Left hindlimb (tissue), 1 donor: ENCODE results near the gene SPAG9.

Source experiments
- DNase-seq: peaks from one replicate; pipeline ENCODE4 v3.0.0-alpha.2; 2018

The SPAG9 gene

DNA sequence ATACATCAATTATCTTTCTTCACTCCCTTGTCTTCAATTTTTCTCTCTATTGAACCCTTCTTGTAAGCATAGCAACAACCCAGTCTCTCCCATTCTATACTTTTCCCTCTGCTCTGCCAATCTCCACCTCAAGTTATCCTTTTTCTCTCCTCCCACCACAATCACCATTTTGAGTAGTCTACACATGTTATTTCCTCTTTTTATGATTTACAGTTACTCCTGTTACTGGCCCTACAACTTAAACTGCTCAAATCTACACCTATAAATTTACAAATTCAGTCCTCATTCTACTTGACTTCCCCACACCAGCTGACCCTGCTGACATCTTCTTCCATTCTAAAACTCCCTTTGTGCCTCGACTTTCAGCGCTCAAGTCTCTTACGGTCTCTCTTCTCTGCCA is 84.6 kb downstream of the SPAG9 start:
- DNase-seq = no peak

DNA sequence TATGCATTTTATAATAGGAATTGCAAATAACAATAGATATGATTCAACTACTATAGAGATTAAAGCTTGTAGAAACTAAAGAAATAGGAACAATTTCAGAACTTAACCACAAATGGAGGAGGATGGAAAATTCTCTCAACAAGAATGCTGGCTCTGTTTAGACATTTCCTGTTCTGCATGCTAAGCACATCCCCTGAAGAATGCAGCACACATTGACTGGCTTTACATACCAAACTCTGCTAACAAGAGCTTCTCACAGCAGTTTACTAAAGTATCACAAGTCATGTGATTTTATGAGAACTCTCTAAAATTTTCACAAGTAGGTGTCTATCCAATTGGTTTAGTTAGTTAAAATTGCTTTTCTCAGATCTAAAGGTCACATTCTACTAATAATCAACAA is 85.2 kb downstream of the SPAG9 start:
- no peak for DNase-seq

DNA sequence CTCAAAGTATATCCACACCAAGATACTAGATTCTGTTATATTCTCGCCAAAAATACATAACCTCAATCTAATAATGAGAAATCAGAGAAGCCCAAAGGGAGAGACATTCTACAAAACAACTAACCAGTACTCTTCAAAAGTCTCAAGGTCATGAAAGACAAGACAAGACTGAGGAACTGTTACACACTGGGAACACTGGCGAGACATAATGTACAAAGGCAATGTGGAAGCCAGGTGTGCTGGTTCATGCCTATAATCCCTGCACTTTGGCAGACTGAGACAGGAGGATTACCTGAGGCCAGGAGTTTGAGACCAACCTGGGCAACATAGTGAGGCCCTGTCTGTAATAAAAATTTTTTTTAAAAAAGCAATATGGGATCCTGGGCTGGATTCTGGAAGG is 85.9 kb downstream of the SPAG9 start:
- no peak for DNase-seq

DNA sequence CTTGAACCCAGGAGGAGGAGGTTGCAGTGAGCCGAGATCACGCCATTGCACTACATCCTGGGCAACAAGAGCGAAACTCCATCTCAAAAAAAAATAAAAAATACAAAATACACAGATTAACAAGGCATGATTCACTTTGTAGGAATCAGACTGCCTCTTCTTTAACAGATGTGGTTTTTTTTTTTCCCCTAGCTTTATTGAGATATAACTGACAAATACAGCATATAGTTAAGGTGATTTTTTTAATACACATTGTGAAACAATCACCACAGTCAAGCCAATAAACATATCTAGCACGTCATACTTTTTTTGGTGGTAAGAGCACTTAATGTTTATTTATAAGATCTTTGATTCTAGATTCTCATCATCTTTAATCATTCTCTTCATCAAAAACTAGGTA is 87.8 kb downstream of the SPAG9 start:
- DNase-seq = no peak

DNA sequence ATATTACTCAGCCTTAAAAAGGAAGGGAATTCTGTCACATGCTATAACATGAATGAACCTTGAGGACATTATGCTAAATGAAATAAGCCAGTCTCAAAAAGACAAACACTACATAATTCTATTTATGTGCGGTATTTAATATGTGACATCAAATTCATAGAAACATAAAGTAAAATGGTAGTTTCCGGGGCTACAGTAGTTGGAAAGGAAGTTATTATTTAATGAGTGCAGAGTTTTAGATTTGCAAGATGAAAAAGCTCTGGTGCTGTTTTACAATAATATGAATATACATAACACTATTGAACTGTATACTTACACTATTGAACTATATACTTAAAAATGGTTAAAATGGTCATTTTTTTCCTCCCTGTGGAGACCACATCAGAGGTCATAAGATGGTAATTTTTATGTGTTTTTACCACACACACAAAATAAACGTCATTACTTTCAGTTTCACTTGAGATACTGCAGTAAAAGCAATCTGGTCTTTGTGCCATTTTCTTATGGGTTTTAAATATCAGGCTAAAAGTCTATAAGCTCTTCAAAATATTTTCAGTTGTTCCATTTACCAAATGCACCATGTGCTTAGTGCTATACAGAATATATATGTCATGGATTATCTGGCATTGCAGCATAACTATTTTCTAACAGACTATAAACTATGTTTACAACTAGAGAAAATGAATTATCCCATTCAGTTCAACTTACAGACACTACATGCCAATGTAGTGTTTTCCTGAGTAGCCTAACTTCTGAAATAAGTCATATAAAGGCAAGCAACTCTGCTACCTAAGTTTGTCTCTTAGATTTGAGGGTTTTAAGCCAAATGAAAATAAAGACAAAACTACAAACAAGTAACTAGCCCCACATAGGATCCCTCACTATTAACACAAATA is 90.9 kb downstream of the SPAG9 start:
- no peak for DNase-seq

DNA sequence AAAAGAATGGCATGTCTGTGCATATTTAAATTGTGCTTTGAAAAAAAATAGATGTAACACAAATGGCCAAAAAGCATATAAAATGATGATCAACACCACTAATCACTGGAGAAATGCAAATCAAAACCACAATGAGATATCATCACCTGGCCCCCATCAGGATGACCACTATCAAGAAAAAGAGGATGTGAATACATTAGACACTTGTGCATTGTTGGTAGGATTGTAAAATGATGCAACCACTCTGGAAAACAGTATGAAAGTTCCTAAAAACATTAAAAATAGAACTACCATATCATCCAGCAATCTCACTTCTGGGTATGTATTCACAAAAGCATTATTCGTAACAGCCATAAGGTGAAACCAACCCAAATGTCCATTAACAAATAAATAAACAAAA is 91.5 kb downstream of the SPAG9 start:
- DNase-seq = no peak

DNA sequence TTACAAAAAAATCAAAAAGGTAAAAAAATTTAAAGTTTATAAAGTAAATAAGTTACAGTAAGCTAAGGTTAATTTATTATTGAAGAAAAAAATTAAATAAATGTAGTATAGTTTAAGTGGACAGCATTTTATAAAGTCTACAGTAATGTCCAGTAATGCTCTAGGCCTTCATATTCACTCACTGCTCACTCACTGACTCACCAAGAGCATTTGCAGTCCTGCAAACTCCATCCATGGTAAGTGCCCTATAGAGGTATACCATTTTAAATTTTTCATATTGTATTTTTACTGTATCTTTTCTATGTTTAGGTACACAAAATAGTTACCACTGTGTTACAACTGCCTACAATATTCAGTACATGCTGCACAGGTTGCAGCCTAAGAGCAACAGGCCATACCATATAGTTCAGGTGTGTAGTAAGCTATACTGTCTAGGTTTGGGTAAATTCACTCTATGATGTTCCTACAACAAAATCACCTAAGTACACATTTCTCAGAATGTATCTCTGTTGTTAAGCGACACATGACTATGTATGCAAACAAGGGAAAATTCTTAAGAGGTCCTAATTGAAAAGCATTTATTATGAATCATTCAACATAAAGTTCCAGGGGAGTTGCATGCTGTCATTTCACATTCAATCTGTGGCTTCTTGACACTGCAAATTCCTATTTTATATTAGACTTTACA is 92.3 kb downstream of the SPAG9 start:
- no peak for DNase-seq

DNA sequence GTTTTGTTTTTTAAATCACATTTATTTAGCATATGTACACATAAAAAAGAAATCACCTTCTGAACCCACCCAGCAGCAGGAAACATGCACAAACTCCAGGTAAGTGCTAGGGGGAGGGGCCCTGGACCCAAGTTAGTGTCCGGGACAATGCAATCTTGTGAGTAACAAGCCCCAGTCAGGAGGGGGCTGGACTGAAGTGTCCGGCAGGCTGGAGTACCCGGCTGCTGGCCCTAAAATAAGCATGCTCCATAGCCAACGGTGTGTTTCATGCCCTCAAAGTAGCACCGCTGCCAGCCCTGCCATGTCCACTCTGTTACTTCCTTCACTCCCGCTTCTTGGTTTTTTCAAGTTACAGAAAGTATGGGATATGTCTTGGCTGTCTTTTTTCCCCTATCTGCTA is 102.1 kb downstream of the SPAG9 start:
- DNase-seq = no peak

DNA sequence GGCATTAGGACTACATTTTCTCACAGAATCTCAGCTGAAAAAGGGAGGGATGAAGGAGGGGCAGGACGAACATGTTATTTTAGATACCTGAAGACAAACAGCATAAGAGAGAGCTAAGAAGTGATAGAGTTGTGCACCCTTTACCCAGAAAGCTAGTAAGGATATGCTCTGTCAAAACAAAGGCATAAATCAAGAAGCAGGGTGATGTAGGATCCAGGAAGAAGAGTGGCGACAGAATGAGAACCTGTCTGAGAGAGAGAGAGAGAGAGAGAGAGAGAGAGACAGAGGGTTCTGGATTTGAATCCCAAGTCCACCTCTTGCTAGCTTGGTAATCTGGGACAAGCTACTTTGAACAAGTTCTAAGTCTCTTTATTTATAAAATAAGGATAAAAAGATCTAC is 103.4 kb downstream of the SPAG9 start:
- no peak for DNase-seq

DNA sequence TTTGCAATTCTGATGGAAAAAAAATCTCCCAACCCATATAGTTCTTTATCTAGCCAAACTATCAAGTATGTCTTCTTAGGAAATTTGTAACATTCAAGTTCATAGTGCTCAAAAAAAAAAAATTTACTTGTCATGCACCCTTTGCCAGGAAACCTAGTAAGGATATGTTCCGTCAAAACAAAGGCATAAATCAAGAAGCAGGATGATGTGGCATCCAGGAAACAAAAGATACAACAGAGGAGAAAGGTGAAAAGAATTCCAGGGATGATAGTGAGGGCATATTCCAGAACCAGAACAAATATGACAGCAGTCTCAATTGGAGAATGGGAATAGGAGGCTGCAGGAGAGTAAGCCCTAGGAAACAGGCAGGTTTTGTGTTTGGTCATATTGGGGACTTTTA is 104.6 kb downstream of the SPAG9 start:
- DNase-seq = no peak

DNA sequence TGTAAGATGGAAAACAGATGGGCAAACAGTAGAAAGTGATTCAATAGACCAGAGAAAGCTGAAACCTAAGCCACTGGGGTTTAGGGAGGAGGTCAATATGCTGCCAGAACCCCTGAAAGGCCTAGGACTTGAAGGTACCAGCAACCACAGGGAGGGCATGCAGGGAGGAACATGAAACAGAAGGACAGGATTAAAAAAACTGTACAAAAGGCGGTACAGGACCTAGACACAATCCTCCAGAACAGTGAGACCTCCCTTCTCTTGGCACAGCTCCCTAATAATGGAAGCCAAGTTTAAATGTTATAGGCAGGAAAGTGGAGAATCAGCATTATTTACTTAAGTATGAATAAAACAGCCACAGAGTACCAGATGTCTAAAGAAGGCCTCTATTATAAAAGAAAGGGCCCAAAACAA is 105.5 kb downstream of the SPAG9 start:
- DNase-seq = no peak

DNA sequence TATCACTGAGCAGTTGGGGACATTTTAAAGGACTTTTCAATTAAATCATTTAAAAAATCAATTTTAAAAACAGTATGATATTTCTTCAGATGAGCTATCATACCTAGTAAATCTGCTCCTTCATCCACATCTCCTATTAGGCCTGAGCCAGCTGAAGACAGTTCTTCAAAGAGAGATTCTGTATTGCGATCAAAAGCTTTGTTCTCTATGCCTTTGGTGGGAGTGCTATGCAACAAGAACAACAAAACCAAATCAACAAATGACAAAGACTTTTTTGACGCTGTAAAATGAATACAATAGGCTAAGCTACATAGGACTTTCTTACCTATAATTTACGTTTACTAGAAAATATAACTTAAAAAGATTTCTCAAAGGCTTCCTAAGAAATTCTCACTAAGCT is 106.5 kb downstream of the SPAG9 start:
- DNase-seq = no peak

DNA sequence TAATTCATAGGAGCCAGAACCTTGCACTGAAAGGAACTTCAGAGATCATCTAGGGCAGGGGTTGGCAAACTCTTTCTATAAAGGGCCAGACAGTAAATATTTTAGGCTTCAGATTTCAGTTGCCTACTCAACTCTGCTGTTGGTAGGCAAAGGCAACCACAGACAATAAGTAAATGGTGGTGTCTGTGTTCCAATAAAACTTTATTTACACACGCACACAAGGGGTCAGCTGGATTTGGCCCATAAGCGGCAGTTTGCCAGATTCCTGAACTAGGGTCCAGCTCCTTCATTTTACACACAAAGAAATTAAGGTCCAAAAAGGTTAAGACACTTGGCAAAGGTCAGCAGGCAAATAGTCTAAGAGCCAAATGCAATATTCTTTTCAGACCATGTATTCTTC is 107.3 kb downstream of the SPAG9 start:
- no peak for DNase-seq

DNA sequence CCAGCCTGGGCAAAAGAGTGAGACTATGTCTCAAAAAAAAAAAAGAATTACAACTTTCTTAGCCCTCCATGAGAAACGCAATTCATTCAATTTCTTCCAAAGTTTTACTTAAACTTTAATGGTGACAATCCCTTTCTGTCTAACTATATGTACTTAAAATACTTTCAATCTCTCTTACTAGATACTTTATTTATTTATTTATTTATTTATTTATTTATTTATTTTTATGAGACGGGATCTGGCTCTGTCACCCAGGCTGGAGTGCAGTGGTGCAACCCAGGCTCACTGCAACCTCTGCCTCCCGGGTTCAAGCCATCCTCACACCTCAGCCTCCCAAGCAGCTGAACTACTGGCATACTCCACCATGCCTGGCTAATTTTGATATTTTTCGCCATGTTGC is 108.1 kb downstream of the SPAG9 start:
- no peak for DNase-seq

DNA sequence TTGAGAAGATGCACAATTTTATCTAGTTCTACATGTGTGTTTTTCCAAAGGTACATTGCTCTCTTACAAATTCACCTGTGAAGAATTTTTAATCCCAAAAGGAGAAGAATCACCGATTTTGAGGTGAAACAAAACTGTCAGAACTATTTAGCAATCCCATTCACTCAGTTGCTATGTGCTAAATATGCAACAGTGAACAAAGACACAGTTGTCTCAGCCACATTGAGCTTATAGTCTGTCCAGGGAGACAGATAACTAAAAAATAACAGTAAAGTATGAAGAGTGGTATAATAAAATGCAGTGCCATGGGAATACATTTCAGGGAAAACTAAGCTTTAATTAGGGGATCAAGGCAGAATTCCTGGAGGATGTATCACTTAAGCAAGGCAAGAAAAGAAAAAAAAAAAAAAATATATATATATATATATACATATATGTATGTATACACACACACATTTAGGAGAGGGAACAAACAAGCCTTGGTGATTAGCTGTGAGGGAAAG is 110.4 kb downstream of the SPAG9 start:
- DNase-seq = no peak

DNA sequence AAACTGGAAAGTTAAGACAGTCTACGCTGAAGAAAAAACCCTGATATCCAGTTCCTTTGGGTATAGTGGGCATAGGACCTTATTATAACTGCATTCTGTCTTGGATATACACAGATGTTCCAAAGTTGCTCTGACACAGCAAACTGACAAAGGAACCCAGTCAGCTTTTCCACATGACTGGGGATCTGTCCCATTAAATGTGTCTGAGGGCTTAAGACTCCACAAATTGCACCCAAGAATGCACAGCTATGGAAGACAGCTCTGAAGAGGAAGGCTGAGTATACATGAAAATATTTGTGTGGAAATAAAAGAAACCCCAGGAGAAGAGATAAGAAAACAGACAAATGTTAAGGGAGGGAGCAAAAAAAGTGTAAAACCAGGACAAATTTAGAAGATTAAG is 114.1 kb downstream of the SPAG9 start:
- DNase-seq = no peak

DNA sequence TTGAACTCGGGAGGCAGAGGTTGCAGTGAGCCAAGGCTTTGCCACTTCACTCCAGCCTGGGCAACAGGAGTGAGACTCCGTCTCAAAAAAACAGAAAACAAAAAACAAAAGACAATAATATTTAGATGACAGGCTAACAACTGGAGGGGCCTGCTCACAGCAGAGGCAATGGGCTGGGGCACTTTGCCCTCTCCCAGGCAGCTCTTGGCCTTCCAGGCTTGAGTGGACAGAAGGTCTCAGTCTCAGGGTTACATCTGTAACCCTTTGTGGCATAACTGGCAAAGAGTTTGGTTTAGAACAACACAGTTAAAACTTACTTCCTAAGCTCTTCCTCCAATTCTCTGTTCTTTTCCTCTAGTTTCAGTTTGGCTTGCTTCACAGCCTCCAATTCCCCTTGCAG is 114.9 kb downstream of the SPAG9 start:
- DNase-seq = no peak

DNA sequence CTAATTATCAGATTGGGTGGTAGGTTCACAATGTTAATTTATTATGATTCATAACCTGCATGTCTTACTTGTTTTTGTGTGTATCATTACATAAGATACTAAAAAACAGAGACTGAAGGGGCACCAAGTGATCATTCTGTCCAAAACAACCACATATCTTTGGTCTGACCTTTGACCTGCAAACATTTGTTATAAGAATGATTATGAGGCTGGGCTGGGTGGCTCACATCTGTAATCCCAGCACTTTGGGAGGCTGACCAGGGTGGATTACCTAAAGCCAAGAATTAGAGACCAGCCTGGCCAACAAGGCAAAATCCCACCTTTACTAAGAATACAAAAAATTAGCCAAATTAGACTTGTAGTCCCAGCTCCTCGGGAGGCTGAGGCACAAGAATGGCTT is 116.4 kb downstream of the SPAG9 start:
- DNase-seq = no peak

DNA sequence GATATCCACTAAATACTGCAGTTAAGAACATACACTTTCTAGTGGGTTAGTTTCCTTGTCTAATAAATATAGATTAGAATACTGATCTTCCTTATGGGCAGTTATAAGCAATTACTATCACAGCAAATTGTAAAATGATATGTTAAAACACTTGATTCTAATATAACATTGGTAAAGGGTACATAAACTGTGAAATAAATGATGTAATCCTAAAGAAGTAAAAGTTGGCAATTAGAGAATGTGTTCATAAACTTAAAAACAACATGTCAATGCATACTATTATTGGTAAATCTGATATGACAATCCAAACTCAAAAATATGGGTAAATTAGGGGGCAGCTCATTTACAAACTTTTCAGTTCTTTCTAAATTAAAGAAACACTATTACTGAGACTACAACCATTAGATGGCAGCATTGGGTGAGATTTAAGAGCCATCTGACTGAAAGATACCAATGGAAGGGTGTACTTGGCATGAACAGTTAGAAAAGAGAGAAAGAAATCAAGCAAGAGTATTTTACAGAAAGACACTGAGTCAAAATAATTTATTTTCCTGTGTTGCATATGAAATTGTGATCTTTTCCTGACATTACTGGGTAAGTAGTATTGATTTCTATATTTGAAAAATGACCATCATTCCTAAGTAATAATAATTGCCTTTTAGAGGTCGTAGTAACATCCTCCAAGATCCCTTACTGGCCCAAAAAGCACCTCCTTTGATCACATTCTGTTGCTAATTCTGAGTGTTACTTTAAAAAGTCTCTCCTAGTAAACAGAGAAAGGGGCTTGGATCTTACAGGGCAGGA is 119.6 kb downstream of the SPAG9 start:
- DNase-seq = no peak

DNA sequence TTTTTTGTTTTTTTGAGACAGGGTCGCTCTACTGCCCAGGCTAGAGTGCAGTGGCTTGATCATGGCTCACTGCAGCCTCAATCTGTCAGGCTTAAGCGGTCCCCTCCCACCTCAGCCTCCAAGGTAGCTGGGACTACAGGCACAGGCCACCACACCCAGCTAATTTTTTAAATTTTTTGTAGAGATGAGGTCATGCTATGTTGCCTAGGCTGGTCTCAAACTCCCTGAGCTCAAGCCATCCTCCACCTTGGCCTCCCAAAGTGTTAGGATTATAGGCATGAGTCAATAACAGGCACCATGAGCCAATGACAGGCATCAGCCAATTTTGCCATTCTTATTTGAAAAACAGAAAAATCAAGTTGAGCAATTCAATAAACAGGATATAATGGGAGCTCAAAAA is 125.0 kb downstream of the SPAG9 start:
- DNase-seq = no peak

DNA sequence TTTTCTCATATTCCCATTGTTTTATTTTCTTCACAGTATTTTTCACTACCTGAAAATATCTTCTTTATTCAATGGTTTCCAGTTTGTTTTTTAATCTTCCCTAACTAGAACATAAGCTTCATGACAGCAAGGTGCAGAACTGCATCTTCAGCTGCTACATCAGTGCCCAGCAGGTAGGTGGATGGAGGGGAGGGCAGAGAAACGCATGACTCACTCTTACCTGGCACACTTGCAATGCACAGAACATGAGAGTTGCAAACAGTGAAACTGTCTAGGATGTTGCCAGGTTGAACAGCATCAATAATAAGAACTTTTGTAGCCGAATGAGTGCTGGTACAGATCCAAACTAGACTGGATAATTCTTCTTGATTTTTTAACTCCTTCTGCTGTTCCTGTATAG is 127.1 kb downstream of the SPAG9 start:
- no peak for DNase-seq

DNA sequence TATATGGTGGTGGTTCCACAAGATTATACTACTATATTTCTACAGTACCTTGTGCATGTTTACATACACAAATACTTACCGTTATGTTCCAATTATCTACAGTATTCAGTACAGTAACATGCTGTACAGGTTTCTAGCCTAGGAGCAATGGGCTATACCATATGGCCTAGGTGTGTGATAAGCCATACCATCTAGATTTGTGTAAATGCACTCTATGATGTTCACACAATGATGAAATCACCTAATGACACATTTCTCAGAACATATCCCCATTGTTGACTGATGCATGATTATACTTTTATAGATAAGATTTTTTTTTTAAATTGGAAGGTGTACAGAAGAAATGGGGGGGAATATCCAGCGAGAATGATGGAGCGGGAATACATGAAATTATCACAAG is 131.5 kb downstream of the SPAG9 start:
- DNase-seq = no peak

DNA sequence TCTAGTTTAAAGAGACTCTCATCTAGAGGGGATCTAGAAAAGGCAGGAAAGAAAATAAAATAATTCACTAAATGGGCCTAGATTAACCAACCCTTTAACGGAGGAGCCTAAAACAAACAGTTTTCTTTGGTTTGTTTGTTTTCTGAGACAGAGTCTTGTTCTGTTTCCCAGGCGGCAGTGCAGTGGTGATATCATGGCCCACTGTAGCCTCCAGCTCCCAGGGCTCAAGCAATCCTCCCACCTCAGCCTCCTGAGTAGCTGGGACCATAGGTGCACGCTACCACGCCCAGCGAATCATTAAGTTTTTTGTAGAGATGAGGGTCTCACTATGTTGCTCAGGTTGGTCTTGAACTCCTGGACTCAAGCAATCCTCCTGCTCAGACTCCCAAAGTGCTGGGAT is 132.2 kb downstream of the SPAG9 start:
- DNase-seq = no peak
